GM23338 (cell line): ENCODE measurements around the gene ASCL2. TPM values are rescaled to one million over a fixed set of nuclear protein-coding genes. Genes with fewer than 3 reads are reported as not detected.

Experiments
- ATAC-seq: fragments of 200-7000 bp; cut with Tn5 transposase; 3 replicates; pipeline ENCODE4 v1.9.1; 2020
- DNase-seq: peaks from one replicate; pipeline ENCODE4 v3.0.0-alpha.2; 2015; ENCODE audit warnings: low spot score
- H2AFZ ChIP-seq: fragments of 200-600 bp; sonication (generic); 2 replicates; pipeline ENCODE4 v1.8.0; 2016; ENCODE audit warnings: antibody characterized with exemption, mild to moderate bottlenecking, moderate library complexity
- H3F3A ChIP-seq: fragments of 200-600 bp; sonication (generic); replicated peaks from 2 replicates; pipeline ENCODE4 v1.8.0; 2017; ENCODE audit warnings: antibody characterized with exemption, mixed run types, low read depth
- H3K27ac ChIP-seq: fragments of 200-600 bp; sonication (generic); 2 replicates; pipeline ENCODE4 v1.6.1; 2016; ENCODE audit warnings: low read depth
- H3K27me3 ChIP-seq: fragments of 200-600 bp; sonication (generic); 2 replicates; pipeline ENCODE4 v1.8.0; 2016; ENCODE audit warnings: mild to moderate bottlenecking, mixed run types, moderate library complexity; ENCODE audit not compliant: insufficient read depth
- H3K36me3 ChIP-seq: fragments of 200-600 bp; sonication (generic); 2 replicates; pipeline ENCODE4 v1.8.0; 2016; ENCODE audit warnings: mild to moderate bottlenecking; ENCODE audit not compliant: insufficient read depth
- H3K4me1 ChIP-seq: fragments of 200-600 bp; sonication (generic); 2 replicates; pipeline ENCODE4 v1.8.0; 2016; ENCODE audit warnings: mild to moderate bottlenecking, moderate library complexity; ENCODE audit not compliant: insufficient read depth
- H3K4me2 ChIP-seq: fragments of 200-600 bp; sonication (generic); 2 replicates; pipeline ENCODE4 v1.7.1; 2017; ENCODE audit warnings: mixed run types
- H3K4me3 ChIP-seq: fragments of 200-600 bp; sonication (generic); 2 replicates; pipeline ENCODE4 v1.6.1; 2016; ENCODE audit warnings: mixed run types
- H3K79me2 ChIP-seq: fragments of 200-600 bp; sonication (generic); replicated peaks from 2 replicates; pipeline ENCODE4 v1.8.0; 2017; ENCODE audit warnings: mild to moderate bottlenecking; ENCODE audit not compliant: insufficient read depth
- H3K9me2 ChIP-seq: fragments of 200-600 bp; sonication (generic); 2 replicates; pipeline ENCODE4 v1.8.0; 2017; ENCODE audit not compliant: insufficient read depth
- H4K20me1 ChIP-seq: fragments of 200-600 bp; sonication (generic); replicated peaks from 2 replicates; pipeline ENCODE4 v1.8.0; 2017; ENCODE audit warnings: mild to moderate bottlenecking; ENCODE audit not compliant: insufficient read depth
- H3K27ac Mint-ChIP-seq: 2 replicates; pipeline ENCODE4 v1.8.0; 2020; ENCODE audit warnings: inconsistent platforms, mild to moderate bottlenecking, moderate library complexity, mixed read lengths
- H3K27me3 Mint-ChIP-seq: 3 replicates; pipeline ENCODE4 v1.8.0; 2022; ENCODE audit warnings: low read depth, mild to moderate bottlenecking, moderate library complexity, mixed read lengths, inconsistent platforms; ENCODE audit not compliant: insufficient read depth, poor library complexity
- H3K36me3 Mint-ChIP-seq: 3 replicates; pipeline ENCODE4 v1.8.0; 2021; ENCODE audit warnings: low read depth, mild to moderate bottlenecking, inconsistent platforms, moderate library complexity, mixed read lengths
- H3K4me1 Mint-ChIP-seq: 3 replicates; pipeline ENCODE4 v1.8.0; 2020; ENCODE audit warnings: mild to moderate bottlenecking, inconsistent platforms, mixed read lengths
- H3K4me3 Mint-ChIP-seq: 3 replicates; pipeline ENCODE4 v1.8.0; 2021; ENCODE audit warnings: moderate library complexity, mild to moderate bottlenecking, inconsistent platforms, mixed read lengths
- H3K9me3 Mint-ChIP-seq: 3 replicates; pipeline ENCODE4 v1.8.0; 2020; ENCODE audit warnings: moderate library complexity, mild to moderate bottlenecking, inconsistent platforms, mixed read lengths
- CREB1 ChIP-seq: fragments of 250-450 bp; sonication (Bioruptor Pico); IDR thresholded peaks from 2 replicates; pipeline ENCODE4 v1.5.0; 2020; ENCODE audit warnings: low read depth, mild to moderate bottlenecking, moderate library complexity
- CTCF ChIP-seq, 2 experiments: fragments of 200-600 bp in 1 of 2; sonication (generic) in 1 of 2; conservative IDR thresholded peaks; 2 replicates each; pipeline versions ENCODE4 v1.5.1 to v1.6.1; 2016 to 2017; ENCODE audit warnings: antibody characterized with exemption in 2 of 2, low read depth in 2 of 2, mild to moderate bottlenecking in 2 of 2, moderate library complexity in 1 of 2
- ETS1 ChIP-seq: IDR thresholded peaks from 2 replicates; pipeline ENCODE4 v1.6.1; 2016; ENCODE audit warnings: antibody characterized with exemption
- EZH2 ChIP-seq: fragments of 200-600 bp; sonication (generic); IDR thresholded peaks from one replicate; pipeline ENCODE4 v1.8.0; 2017; ENCODE audit warnings: antibody characterized with exemption, mild to moderate bottlenecking, low read depth; ENCODE audit not compliant: unreplicated experiment
- EZH2phosphoT487 ChIP-seq: fragments of 200-600 bp; sonication (generic); IDR thresholded peaks from one replicate; pipeline ENCODE4 v1.8.1; 2018; ENCODE audit warnings: antibody characterized with exemption; ENCODE audit not compliant: unreplicated experiment
- JUNB ChIP-seq: IDR thresholded peaks from one replicate; pipeline ENCODE4 v1.6.1; 2016; ENCODE audit warnings: antibody characterized with exemption; ENCODE audit not compliant: unreplicated experiment
- NANOG ChIP-seq: IDR thresholded peaks from 2 replicates; pipeline ENCODE4 v1.6.1; 2016; ENCODE audit warnings: antibody characterized with exemption, borderline replicate concordance
- POLR2AphosphoS5 ChIP-seq: IDR thresholded peaks from 2 replicates; pipeline ENCODE4 v1.6.1; 2016; ENCODE audit warnings: antibody characterized with exemption, low read depth
- REST ChIP-seq: IDR thresholded peaks from one replicate; pipeline ENCODE4 v1.6.1; 2018; ENCODE audit warnings: antibody characterized with exemption; ENCODE audit not compliant: unreplicated experiment
- STAT1 ChIP-seq: IDR thresholded peaks from one replicate; pipeline ENCODE4 v1.6.1; 2016; ENCODE audit warnings: antibody characterized with exemption; ENCODE audit not compliant: unreplicated experiment
- ZNF114 ChIP-seq: fragments of 250-450 bp; sonication (Bioruptor Pico); IDR thresholded peaks from 2 replicates; pipeline ENCODE4 v1.5.0; 2020; ENCODE audit warnings: mild to moderate bottlenecking, moderate library complexity
- ZNF331 ChIP-seq: fragments of 250-450 bp; sonication (Bioruptor Pico); IDR thresholded peaks from 2 replicates; pipeline ENCODE4 v1.5.0; 2020; ENCODE audit warnings: low read depth, mild to moderate bottlenecking, moderate library complexity
- ZNF462 ChIP-seq: fragments of 250-450 bp; sonication (Bioruptor Pico); IDR thresholded peaks from 2 replicates; pipeline ENCODE4 v1.5.0; 2020; ENCODE audit warnings: mild to moderate bottlenecking, moderate library complexity
- polyA plus RNA-seq: library from polyadenylated mRNA; unstranded; fragments of >200 nt; fragmentation: Nextera tagmentation; extraction: Ambion mirVana; gene quantifications from 2 replicates; pipeline ENCODE4 v1.2.1, GENCODE V29; 2016
- total RNA-seq: library from RNA; depleted of rRNA; stranded (reverse); fragments of >200 nt; shearing (Covaris generic); gene quantifications from 2 replicates; pipeline ENCODE4 v1.2.3, GENCODE V29; 2014

ASCL2 gene
- total and polyA plus RNA-seq, 2 experiments from 2014 or later = 0.57 to 1.6 TPM

- no peaks in the 10 kb centered on the region for H3K9me2 ChIP-seq
- no peak for DNase-seq
Measured at GRCh38 chr11:2295971-2296912, 25.9 kb upstream of the ASCL2 start.

More at GRCh38 chr11:2295971-2296912, 25.9 kb upstream of the ASCL2 start:
- no peaks in the 10 kb centered on the region for H3K36me3 ChIP-seq
- H3K79me2 ChIP-seq = no peaks in the 10 kb centered on the region
- H2AFZ ChIP-seq = no peak overlapping the region
- H3K4me2 ChIP-seq = no peak overlapping the region
- no peak overlapping the region for H3K4me3 ChIP-seq
- ATAC-seq = no peak
- H3K4me3 Mint-ChIP-seq = no peak overlapping the region
- no peaks in the 10 kb centered on the region for H3K36me3 Mint-ChIP-seq
- H3K27me3 Mint-ChIP-seq = peaks cover 10% of the 10 kb centered on the region
- H4K20me1 ChIP-seq = no peaks in the 10 kb centered on the region
- no peaks in the 10 kb centered on the region for H3K27me3 ChIP-seq
- no peaks in the 10 kb centered on the region for H3F3A ChIP-seq
- H3K4me1 ChIP-seq = no peaks in the 10 kb centered on the region
- no peaks in the 10 kb centered on the region for H3K4me1 Mint-ChIP-seq
- no peak for TF ChIP-seq NANOG
- TF ChIP-seq EZH2 = no peak
- no peak for TF ChIP-seq STAT1
- no peak for TF ChIP-seq ZNF114 (CRISPR knock-in tag)
- TF ChIP-seq JUNB = no peak
- no peak for TF ChIP-seq CREB1 (CRISPR knock-in tag)
- no peak for TF ChIP-seq ZNF462 (CRISPR knock-in tag)
- no peak for TF ChIP-seq ZNF331
- TF ChIP-seq POLR2AphosphoS5 = no peak
- TF ChIP-seq ETS1 = no peak
- TF ChIP-seq REST = no peak
- no peak for TF ChIP-seq CTCF (conservative IDR thresholded peaks at IDR 0.05; ENCODE audit: low read depth in 2 of 2)
- TF ChIP-seq EZH2phosphoT487 = no peak
- H3K9me3 Mint-ChIP-seq = no peaks in the 10 kb centered on the region
- H3K27ac ChIP-seq = no peak overlapping the region
- H3K27ac Mint-ChIP-seq = no peak overlapping the region
